GM12874 (cell line): ENCODE measurements around the gene TAB2.

Experiments used
- TF ChIP-seq, protein P1 (sequence below): IDR thresholded peaks from 2 replicates; pipeline ENCODE4 v1.5.1; 2011; ENCODE audit warnings: low read depth, mild to moderate bottlenecking, control low read depth, low read length, moderate library complexity; ENCODE audit not compliant: insufficient read depth

TAB2 gene

DNA sequence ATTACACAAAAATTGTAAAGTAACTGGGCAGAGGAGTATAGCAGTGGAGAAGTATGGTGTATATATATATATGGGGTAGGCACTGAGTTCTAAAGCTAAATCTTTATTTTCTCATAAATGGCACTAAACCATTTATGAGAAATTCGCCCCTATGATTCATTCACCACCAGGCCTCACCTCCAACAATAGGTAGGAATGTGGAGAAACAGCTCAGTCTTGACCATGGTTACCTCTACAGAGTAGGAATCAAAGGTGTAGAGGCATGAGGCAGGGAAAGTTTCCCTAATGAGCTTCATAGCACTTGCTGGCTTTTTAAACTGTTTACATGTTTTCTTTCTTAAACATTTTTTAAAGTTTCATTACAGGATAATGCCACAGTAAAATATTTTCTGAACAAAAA lies 45.6 kb downstream of the TAB2 start:
- TF ChIP-seq, protein P1, sequence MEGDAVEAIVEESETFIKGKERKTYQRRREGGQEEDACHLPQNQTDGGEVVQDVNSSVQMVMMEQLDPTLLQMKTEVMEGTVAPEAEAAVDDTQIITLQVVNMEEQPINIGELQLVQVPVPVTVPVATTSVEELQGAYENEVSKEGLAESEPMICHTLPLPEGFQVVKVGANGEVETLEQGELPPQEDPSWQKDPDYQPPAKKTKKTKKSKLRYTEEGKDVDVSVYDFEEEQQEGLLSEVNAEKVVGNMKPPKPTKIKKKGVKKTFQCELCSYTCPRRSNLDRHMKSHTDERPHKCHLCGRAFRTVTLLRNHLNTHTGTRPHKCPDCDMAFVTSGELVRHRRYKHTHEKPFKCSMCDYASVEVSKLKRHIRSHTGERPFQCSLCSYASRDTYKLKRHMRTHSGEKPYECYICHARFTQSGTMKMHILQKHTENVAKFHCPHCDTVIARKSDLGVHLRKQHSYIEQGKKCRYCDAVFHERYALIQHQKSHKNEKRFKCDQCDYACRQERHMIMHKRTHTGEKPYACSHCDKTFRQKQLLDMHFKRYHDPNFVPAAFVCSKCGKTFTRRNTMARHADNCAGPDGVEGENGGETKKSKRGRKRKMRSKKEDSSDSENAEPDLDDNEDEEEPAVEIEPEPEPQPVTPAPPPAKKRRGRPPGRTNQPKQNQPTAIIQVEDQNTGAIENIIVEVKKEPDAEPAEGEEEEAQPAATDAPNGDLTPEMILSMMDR = no peak

DNA sequence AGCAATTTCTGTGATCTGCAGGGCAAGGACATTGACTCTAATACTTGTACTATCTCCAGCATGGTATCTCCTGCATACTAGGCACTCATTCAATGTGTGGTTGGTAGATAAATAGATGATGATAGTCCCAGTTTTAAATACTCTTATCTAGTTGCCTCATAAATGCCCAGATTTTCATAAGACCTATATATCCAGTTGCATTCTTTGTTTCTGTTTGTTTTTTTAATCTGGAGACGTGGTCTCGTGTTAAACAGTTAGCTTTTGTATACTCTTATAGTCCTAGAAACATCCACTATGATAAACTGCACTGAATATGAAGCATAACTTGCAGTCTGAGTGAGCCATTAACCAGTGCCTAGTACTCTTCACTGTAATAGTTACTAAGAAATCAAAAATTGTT lies 47.0 kb downstream of the TAB2 start:
- TF ChIP-seq, protein P1 = no peak

DNA sequence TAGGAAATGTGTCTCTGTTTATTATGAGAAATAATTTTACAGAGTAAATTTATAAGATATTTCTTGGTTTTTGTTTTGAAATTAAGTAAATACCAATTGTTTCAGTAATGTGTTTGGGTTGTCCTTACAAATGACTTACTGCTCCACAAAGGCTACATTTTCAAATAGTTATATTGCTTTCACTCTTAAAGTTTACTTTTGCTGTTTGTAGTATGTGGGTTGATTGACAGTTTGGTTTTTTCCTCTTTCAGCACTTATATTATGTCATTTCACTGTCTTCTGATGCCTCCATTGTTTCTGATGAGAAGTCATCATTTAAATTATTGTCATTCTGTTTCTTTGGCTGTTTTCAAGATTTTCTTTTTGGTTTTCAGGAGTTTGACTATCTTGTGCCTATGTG lies 47.7 kb downstream of the TAB2 start:
- TF ChIP-seq, protein P1 = no peak

DNA sequence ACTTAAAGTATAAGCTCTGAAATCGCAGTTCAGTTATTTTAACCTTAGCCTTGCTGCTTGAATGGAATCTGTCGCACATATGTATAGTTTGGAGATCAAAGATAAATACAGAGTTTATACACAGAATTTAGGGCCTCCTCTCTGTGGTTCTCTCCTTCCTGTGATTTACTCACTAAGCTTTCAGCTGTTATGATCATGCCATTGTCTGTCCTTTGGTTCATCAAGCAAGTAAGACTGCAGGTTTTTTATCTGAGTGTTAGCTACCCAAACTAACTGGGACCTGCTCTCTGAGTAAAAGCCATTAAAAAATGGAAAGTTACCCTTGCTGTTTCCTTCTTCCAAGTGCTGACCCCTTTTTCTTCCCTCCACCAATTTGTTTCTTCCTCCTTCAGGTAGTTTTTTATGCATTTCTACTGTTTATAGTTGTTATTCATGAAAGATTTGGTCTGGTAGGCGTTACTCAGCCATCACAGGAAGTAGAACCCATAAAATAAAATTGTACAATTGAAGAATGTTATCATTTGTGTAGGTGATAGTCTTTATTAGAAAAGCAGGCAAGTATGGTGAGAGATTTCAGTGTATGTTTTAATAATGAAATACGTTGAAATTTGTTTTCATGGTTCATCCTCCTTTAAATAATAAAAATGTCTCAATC lies 48.9 kb downstream of the TAB2 start:
- TF ChIP-seq, protein P1 = no peak

DNA sequence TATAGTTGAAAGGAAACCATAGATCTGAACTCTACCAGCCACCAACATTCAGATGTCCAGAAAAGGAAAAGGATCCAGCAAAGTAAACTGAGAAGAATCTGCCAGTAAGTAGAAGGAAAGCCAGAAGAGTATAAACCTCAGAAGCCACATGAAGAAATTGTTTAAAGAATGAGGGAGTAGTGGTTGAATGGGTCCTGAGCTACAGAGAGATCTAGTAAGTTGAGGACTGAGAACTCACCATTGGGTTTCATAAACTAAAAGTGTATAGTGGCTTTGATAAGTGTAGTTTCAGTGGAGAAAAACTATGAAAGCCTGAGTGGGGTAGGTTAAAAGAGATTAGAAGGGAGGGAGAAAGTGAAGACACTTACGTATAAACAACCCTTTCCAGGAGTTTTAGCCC lies 50.6 kb downstream of the TAB2 start:
- TF ChIP-seq, protein P1 = no peak

DNA sequence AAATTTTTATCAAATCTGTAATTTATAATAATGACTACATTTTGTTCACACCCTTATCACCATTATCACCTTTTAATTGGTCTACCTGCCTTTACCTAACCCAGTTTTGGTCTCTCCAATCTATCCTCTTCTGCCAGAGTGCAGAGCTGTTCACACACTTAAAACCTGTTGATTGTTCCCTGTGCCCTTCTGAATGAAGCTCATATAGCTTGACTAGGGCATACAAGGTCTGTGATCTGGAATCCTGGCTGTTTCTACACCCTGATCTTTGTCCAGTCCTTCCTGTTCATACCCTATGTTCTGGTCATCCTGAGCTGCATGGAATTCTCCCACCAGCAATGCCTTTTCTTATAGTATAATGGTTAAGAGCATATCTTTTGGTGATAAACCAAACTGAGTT lies 53.6 kb downstream of the TAB2 start:
- TF ChIP-seq, protein P1 = no peak

DNA sequence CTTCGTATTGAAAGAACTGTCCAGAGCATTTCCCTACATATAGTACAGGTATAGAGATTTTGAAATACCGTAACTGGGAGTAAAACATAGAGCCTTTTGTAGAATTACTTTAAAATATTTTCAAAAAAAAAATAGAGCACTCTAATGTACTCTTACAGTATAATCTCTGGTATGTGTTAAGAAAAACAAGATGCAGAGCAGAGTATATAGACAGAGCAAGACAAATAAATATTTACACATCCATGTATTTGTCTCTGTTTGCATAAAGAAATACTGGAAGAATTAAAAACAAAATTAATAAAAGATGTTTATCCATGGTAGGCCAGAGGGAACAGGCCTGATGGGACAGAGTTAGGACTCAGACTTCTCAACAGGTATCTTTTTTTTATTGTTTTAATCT lies 54.5 kb downstream of the TAB2 start:
- TF ChIP-seq, protein P1 = no peak

DNA sequence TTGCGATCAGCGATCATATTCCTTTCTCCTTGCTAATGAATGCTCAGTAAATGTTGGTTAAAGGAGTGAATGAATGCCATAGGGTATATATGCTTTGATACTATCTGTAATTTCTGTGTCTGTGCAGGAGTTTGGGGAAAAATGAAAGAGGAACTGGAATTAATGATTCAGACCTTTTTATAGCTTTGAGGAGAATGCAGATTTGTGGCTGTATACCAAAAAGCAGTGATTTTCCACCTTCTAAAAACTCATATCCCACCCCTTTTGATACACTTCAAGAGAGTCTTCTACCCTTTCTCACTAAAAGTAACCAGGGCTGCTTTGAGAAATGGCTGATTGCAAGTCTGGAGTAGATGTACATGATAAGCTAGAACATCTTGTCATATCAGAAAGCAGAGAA lies 56.0 kb downstream of the TAB2 start:
- TF ChIP-seq, protein P1 = no peak
